ENCODE measurements around the gene EHBP1.

The EHBP1 gene

DNA sequence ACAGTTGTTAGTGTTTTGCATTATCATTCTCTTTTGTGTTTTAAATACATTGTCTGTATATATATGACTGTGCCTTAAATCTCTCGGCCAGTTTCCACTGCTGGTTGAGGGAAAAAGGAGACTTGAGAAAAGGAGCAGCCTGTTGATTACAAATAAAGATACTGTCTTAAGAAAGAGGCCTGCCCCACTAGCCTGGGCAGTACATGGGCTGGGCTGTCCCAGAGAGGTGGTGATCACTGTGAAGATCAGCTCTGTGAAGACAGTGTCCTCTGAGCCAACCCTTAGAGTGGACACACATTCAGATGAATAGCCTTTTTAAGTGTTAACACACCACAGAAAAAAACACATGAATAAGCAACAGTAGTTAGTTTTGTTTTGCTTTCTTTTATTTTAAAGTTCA is 335.1 kb downstream of the EHBP1 start:
- Histone ChIP-seq H4K20me1 (ENCODE audit: insufficient read depth, low read length, poor library complexity, severe bottlenecking) (no peaks in the 10 kb centered on the region), H3K4me3 (ENCODE audit: low read length, poor library complexity, severe bottlenecking) (no peak overlapping the region), H3K9me3 (ENCODE audit: insufficient read depth, low read depth, low read length) (no peaks in the 10 kb centered on the region), H3K9ac (ENCODE audit: low read depth, low read length, poor library complexity, severe bottlenecking) (no peak overlapping the region), H3K9me2 (replicated peaks; ENCODE audit: low read depth, low read length) (no peaks in the 10 kb centered on the region), H3K79me2 (ENCODE audit: insufficient read depth, low read length) (no peaks in the 10 kb centered on the region), H3K36me3 (ENCODE audit: insufficient read depth, low read length) (no peaks in the 10 kb centered on the region), H3K4me2 (ENCODE audit: low read depth, low read length, poor library complexity, severe bottlenecking) (no peak overlapping the region), H3K4me1 (ENCODE audit: insufficient read depth, low read length, poor library complexity, severe bottlenecking) (no peaks in the 10 kb centered on the region), H3K27me3 (ENCODE audit: insufficient read depth, low read length, poor library complexity, severe bottlenecking) (no peaks in the 10 kb centered on the region), H2AFZ (ENCODE audit: low read length) (no peak overlapping the region), H3F3A (ENCODE audit: low read depth) (no peaks in the 10 kb centered on the region)
- TF ChIP-seq, protein P1, sequence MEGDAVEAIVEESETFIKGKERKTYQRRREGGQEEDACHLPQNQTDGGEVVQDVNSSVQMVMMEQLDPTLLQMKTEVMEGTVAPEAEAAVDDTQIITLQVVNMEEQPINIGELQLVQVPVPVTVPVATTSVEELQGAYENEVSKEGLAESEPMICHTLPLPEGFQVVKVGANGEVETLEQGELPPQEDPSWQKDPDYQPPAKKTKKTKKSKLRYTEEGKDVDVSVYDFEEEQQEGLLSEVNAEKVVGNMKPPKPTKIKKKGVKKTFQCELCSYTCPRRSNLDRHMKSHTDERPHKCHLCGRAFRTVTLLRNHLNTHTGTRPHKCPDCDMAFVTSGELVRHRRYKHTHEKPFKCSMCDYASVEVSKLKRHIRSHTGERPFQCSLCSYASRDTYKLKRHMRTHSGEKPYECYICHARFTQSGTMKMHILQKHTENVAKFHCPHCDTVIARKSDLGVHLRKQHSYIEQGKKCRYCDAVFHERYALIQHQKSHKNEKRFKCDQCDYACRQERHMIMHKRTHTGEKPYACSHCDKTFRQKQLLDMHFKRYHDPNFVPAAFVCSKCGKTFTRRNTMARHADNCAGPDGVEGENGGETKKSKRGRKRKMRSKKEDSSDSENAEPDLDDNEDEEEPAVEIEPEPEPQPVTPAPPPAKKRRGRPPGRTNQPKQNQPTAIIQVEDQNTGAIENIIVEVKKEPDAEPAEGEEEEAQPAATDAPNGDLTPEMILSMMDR (conservative IDR thresholded peaks at IDR 0.05; ENCODE audit: low read length): no peak
- TF ChIP-seq EZH2phosphoT487 (IDR thresholded peaks at IDR 0.05; ENCODE audit: borderline replicate concordance): no peak

DNA sequence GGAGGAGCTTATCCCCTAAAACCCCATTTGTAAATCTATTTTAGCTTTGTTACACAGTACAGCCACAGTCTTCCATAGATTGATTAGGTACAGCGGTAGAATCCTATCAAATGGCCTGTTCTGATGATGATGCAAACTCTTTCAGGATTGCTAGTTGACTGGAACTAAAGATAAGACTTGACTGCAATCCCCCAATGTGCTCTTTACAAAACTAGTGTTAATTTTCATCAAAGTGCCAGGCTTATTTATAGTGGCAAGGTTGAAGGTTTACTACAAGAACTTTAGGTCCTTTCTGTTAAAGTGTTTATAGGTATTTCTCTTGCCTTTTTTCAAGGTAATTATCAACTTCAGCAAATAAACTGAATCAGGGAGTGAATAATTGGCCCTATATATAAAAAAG is 336.1 kb downstream of the EHBP1 start:
- Histone ChIP-seq H3K4me3 (ENCODE audit: low read length, poor library complexity, severe bottlenecking) (no peak overlapping the region), H3K9me3 (ENCODE audit: insufficient read depth, low read depth, low read length) (no peaks in the 10 kb centered on the region)
- TF ChIP-seq EZH2phosphoT487 (IDR thresholded peaks at IDR 0.05; ENCODE audit: borderline replicate concordance): no peak
- TF ChIP-seq, protein P1 (conservative IDR thresholded peaks at IDR 0.05; ENCODE audit: low read length): no peak

DNA sequence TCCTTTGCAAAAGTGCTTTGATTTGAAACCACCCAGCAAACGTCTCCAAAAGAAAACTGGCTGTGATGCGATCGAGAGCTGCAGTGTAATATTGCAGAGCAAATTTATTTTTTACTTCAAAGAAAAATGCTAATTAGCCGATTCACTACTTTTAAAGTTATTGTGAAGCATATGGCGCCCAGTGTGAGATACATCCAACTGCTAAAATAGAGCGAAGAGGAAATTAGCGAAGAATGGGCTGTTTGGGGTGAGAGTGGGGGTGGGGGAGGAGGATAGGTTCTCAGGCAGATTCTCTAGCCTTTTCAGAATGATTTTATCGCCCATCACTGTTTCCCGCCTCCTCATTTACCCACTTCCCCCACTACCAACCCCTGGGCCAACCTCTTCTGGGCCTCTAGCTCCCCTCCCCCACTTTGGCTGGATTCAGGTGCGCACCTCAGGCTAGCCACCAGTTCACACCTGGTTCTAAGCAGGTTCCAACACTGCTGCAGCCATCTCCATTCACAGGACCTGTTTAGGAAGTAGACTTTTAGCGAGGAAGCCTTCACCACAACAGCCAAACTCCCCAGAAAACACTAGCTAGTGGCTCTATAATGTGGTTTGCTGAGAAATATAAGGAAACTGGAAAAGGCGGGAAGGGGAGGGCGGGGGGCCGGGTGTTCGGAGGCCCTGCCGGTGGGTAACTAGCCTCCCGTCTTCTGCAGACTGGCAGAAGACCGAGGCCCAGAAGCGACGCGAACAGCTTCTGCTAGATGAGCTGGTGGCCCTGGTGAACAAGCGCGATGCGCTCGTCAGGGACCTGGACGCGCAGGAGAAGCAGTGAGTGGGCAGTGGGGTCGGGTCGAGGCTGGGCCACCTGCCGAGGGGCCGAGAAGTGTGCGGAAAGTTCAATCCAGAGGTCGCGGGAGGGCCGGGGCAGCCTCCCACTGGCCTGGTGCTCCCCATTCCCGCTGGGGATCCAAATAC is 339.1 kb downstream of the EHBP1 start:
- Histone ChIP-seq H3K9me3 (ENCODE audit: insufficient read depth, low read depth, low read length) (no peaks in the 10 kb centered on the region), H3K9ac (ENCODE audit: low read depth, low read length, poor library complexity, severe bottlenecking) (no peak overlapping the region), H2AFZ (ENCODE audit: low read length) (no peak overlapping the region), H4K20me1 (ENCODE audit: insufficient read depth, low read length, poor library complexity, severe bottlenecking) (no peaks in the 10 kb centered on the region), H3F3A (ENCODE audit: low read depth) (no peaks in the 10 kb centered on the region), H3K9me2 (replicated peaks; ENCODE audit: low read depth, low read length) (no peaks in the 10 kb centered on the region), H3K36me3 (ENCODE audit: insufficient read depth, low read length) (no peaks in the 10 kb centered on the region), H3K4me2 (ENCODE audit: low read depth, low read length, poor library complexity, severe bottlenecking) (no peak overlapping the region), H3K27me3 (ENCODE audit: insufficient read depth, low read length, poor library complexity, severe bottlenecking) (no peaks in the 10 kb centered on the region), H3K4me3 (ENCODE audit: low read length, poor library complexity, severe bottlenecking) (no peak overlapping the region), H3K4me1 (ENCODE audit: insufficient read depth, low read length, poor library complexity, severe bottlenecking) (no peaks in the 10 kb centered on the region), H3K79me2 (ENCODE audit: insufficient read depth, low read length) (no peaks in the 10 kb centered on the region)
- TF ChIP-seq, protein P1 (conservative IDR thresholded peaks at IDR 0.05; ENCODE audit: low read length): no peak
- no peak for TF ChIP-seq EZH2phosphoT487 (IDR thresholded peaks at IDR 0.05; ENCODE audit: borderline replicate concordance)

More for the DNA sequence above, 336.1 kb downstream of the EHBP1 start:
- Histone ChIP-seq H3K79me2 (ENCODE audit: insufficient read depth, low read length) (no peaks in the 10 kb centered on the region), H3K4me1 (ENCODE audit: insufficient read depth, low read length, poor library complexity, severe bottlenecking) (no peaks in the 10 kb centered on the region), H3K4me2 (ENCODE audit: low read depth, low read length, poor library complexity, severe bottlenecking) (no peak overlapping the region), H3K27me3 (ENCODE audit: insufficient read depth, low read length, poor library complexity, severe bottlenecking) (no peaks in the 10 kb centered on the region), H3K9me2 (replicated peaks; ENCODE audit: low read depth, low read length) (no peaks in the 10 kb centered on the region), H3F3A (ENCODE audit: low read depth) (no peaks in the 10 kb centered on the region), H4K20me1 (ENCODE audit: insufficient read depth, low read length, poor library complexity, severe bottlenecking) (no peaks in the 10 kb centered on the region), H3K36me3 (ENCODE audit: insufficient read depth, low read length) (no peaks in the 10 kb centered on the region), H3K9ac (ENCODE audit: low read depth, low read length, poor library complexity, severe bottlenecking) (no peak overlapping the region), H2AFZ (ENCODE audit: low read length) (no peak overlapping the region)
